DND-41 (cell line): ENCODE data around the gene IQCK.

Experiments
- CTCF ChIP-seq: IDR thresholded peaks from 2 replicates; pipeline ENCODE4 v1.5.1; 2012; ENCODE audit warnings: borderline replicate concordance, low read length, moderate library complexity, mild to moderate bottlenecking; ENCODE audit not compliant: poor library complexity, severe bottlenecking; ENCODE audit errors: extremely low read depth
- EZH2 ChIP-seq: IDR thresholded peaks from 3 replicates; pipeline ENCODE4 v1.6.1; 2012; ENCODE audit warnings: borderline replicate concordance, low read depth, mild to moderate bottlenecking, moderate library complexity, low read length, inconsistent platforms; ENCODE audit not compliant: severe bottlenecking

- TF ChIP-seq EZH2 (no peak), CTCF (no peak)
Measured at GRCh38 chr16:19831678-19832077, 113.6 kb downstream of the IQCK start.
